K562 (cell line): Measurements from ENCODE around the gene RUNX1. TPM values are rescaled to one million over a fixed set of nuclear protein-coding genes. Genes with fewer than 3 reads are reported as not detected.

Experiments used
- EP300 ChIP-seq: IDR thresholded peaks from 2 replicates; pipeline ENCODE4 v1.6.1; 2012; ENCODE audit warnings: low read length, improper control_type of control experiment
- HDAC2 ChIP-seq: fragments of 450-650 bp; IDR thresholded peaks from 2 replicates; pipeline ENCODE4 v1.6.1; 2016; ENCODE audit warnings: mild to moderate bottlenecking
- HOXB6 ChIP-seq: fragments of 250-450 bp; sonication (Bioruptor Pico); IDR thresholded peaks from 2 replicates; pipeline ENCODE4 v1.5.1; 2022; ENCODE audit warnings: mild to moderate bottlenecking, borderline replicate concordance
- KDM5B ChIP-seq: fragments of 200-600 bp; sonication (generic); IDR thresholded peaks from 2 replicates; pipeline ENCODE4 v1.6.1; 2012; ENCODE audit warnings: low read depth, mild to moderate bottlenecking, moderate library complexity, low read length, control low read depth, inconsistent platforms; ENCODE audit not compliant: insufficient replicate concordance
- NCOR1 ChIP-seq: fragments of 450-650 bp; IDR thresholded peaks from 2 replicates; pipeline ENCODE4 v1.6.1; 2016; ENCODE audit warnings: mild to moderate bottlenecking, moderate library complexity
- PATZ1 ChIP-seq: fragments of 250-450 bp; sonication (Bioruptor Pico); IDR thresholded peaks from 2 replicates; pipeline ENCODE4 v1.5.0; 2020; ENCODE audit warnings: mild to moderate bottlenecking, borderline replicate concordance
- RBM15 ChIP-seq: fragments of 200-400 bp; formaldehyde crosslinking; IDR thresholded peaks from 2 replicates; pipeline ENCODE4 v1.6.1; 2018; ENCODE audit warnings: mild to moderate bottlenecking, low read length, moderate library complexity; ENCODE audit not compliant: insufficient read depth
- SLC30A9 ChIP-seq: fragments of 250-450 bp; sonication (Bioruptor Pico); IDR thresholded peaks from 2 replicates; pipeline ENCODE4 v1.8.0; 2022; ENCODE audit warnings: mild to moderate bottlenecking, moderate library complexity
- TARDBP ChIP-seq: fragments of 450-650 bp; IDR thresholded peaks from 2 replicates; pipeline ENCODE4 v1.6.1; 2016
- TBP ChIP-seq: optimal IDR thresholded peaks from 2 replicates; pipeline ENCODE3; 2011; ENCODE audit warnings: low read depth, low read length, improper control_type of control experiment
- ZBTB11 ChIP-seq, 3 experiments: fragments of 200-800 bp in 1 of 3; fragments of 250-450 bp in 1 of 3; fragments of 450-650 bp in 1 of 3; sonication (Bioruptor Pico) in 1 of 3; sonication (Bioruptor generic) in 1 of 3; formaldehyde crosslinking in 1 of 3; IDR thresholded peaks; 2 replicates each; pipeline versions ENCODE4 v1.6.1 to v1.8.0; 2016 to 2022; ENCODE audit warnings: mild to moderate bottlenecking in 2 of 3, missing genetic modification characterization in 2 of 3, missing compliant biosample characterization in 1 of 3, moderate library complexity in 1 of 3
- ZBTB26 ChIP-seq: fragments of 450-650 bp; formaldehyde crosslinking; IDR thresholded peaks from 2 replicates; pipeline ENCODE4 v1.4.0; 2022; ENCODE audit warnings: missing genetic modification characterization
- ZC3H4 ChIP-seq: sonication (generic); formaldehyde crosslinking; IDR thresholded peaks from 2 replicates; pipeline ENCODE4 v1.9.0; 2021; ENCODE audit warnings: missing genetic modification reagents, borderline replicate concordance
- ZNF175 ChIP-seq: fragments of 200-800 bp; sonication (Bioruptor generic); IDR thresholded peaks from 2 replicates; pipeline ENCODE4 v1.6.1; 2016; ENCODE audit warnings: low read depth, mild to moderate bottlenecking, missing genetic modification characterization, missing compliant biosample characterization
- ZNF354B ChIP-seq: fragments of 250-450 bp; sonication (Bioruptor Pico); IDR thresholded peaks from 2 replicates; pipeline ENCODE4 v1.4.0; 2020
- ZZZ3 ChIP-seq: fragments of 450-650 bp; IDR thresholded peaks from 2 replicates; pipeline ENCODE4 v1.6.1; 2016; ENCODE audit warnings: antibody characterized with exemption, mild to moderate bottlenecking, moderate library complexity
- polyA plus RNA-seq, 8 experiments: library from polyadenylated mRNA; depleted of rRNA in 4 of 8; stranded (reverse) in 5 of 8; unstranded in 3 of 8; fragments of >200 nt; fragmentation: Nextera tagmentation in 2 of 8; fragmentation: Illumina TruSeq in 1 of 8; extraction: Ambion mirVana in 2 of 8; extraction: Trizol in 1 of 8; gene quantifications; 2 replicates each; pipeline versions ENCODE4 v1.2.1 to v1.2.3, GENCODE V29; 2011 to 2014; ENCODE audit warnings: inconsistent platforms in 1 of 8, missing spikeins in 1 of 8
- total RNA-seq, 7 experiments: library from RNA; depleted of rRNA in 6 of 7; stranded (reverse); fragments of >200 nt in 6 of 7; fragmentation: Illumina TruSeq in 2 of 7; extraction: Trizol in 2 of 7; gene quantifications; 2 replicates each; pipeline versions ENCODE4 v1.2.1 to v1.2.3, GENCODE V29; 2011 to 2021; ENCODE audit warnings: low replicate concordance in 1 of 7
- TF ChIP-seq, protein P1 (sequence below): fragments of 250-450 bp; sonication (Bioruptor Pico); IDR thresholded peaks from 2 replicates; pipeline ENCODE4 v1.5.0; 2022; ENCODE audit warnings: mild to moderate bottlenecking
- TF ChIP-seq, protein P2 (sequence below): sonication (generic); formaldehyde crosslinking; IDR thresholded peaks from 2 replicates; pipeline ENCODE4 v1.9.0; 2022; ENCODE audit warnings: mild to moderate bottlenecking, missing genetic modification reagents

RUNX1 gene
- total and polyA plus RNA-seq, 9 of the 15 experiments (the other 6 are each of a cell fraction or from before 2014, with no cell fraction given) = 2.2 to 68.6 (median 17.8) TPM

- TF ChIP-seq PATZ1 (CRISPR knock-in tag) (peak; percentile 33; the same call in 1 of the 2 replicates), NCOR1 (peak; percentile 54), ZBTB11 (CRISPR knock-in tag; IDR thresholded peaks at IDR 0.05) (no peak; a peak in 1 of 6 replicates), ZBTB26 (CRISPR knock-in tag) (no peak), ZZZ3 (no peak), HOXB6 (CRISPR knock-in tag) (no peak), EP300 (peak; percentile 41; the same call in 1 of the 2 replicates), TBP (no peak), TARDBP (0 out of 2 replicates have a peak, but pooled peaks have one; percentile 33), ZC3H4 (CRISPR knock-in tag) (peak; percentile 96), KDM5B (no peak), ZNF175 (CRISPR knock-in tag) (0 out of 2 replicates have a peak, but pooled peaks have one; percentile 3), ZNF354B (CRISPR knock-in tag) (no peak), HDAC2 (peak; percentile 91), SLC30A9 (no peak), RBM15 (no peak)
- TF ChIP-seq, protein P1, sequence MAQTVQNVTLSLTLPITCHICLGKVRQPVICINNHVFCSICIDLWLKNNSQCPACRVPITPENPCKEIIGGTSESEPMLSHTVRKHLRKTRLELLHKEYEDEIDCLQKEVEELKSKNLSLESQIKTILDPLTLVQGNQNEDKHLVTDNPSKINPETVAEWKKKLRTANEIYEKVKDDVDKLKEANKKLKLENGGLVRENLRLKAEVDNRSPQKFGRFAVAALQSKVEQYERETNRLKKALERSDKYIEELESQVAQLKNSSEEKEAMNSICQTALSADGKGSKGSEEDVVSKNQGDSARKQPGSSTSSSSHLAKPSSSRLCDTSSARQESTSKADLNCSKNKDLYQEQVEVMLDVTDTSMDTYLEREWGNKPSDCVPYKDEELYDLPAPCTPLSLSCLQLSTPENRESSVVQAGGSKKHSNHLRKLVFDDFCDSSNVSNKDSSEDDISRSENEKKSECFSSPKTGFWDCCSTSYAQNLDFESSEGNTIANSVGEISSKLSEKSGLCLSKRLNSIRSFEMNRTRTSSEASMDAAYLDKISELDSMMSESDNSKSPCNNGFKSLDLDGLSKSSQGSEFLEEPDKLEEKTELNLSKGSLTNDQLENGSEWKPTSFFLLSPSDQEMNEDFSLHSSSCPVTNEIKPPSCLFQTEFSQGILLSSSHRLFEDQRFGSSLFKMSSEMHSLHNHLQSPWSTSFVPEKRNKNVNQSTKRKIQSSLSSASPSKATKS (CRISPR knock-in tag) = no peak
- TF ChIP-seq, protein P2, sequence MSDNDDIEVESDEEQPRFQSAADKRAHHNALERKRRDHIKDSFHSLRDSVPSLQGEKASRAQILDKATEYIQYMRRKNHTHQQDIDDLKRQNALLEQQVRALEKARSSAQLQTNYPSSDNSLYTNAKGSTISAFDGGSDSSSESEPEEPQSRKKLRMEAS = peak; percentile 89
These were observed 161.2 kb downstream of the RUNX1 start (continued) for GRCh38 chr21:34887725-34888568.
